NCI-H2227 treated with DMSO at 0.1 percent for 48 hours (cell line): ENCODE data around the gene TANGO2.

Experiments used
- DNase-seq: peaks from one replicate; lab custom pipeline; 2025; lab: John Stamatoyannopoulos, UW

The TANGO2 gene

GRCh38 chr22:20020533-20021195 lies at the start of gene TANGO2:
Gene TANGO2, plus strand, starts transcription at chr22:20021110. Its CDS starts 15,689 bp downstream, at chr22:20036799.
- peak; percentile 92 for DNase-seq

GRCh38 chr22:19971276-19972124 lies 49.4 kb upstream of the TANGO2 start:
- no peak for DNase-seq

GRCh38 chr22:19972251-19972650 lies 48.7 kb upstream of the TANGO2 start:
- DNase-seq = no peak

- no peak for DNase-seq
Observed at GRCh38 chr22:19972652-19973550, 48.0 kb upstream of the TANGO2 start.

GRCh38 chr22:19973551-19974267 lies 47.2 kb upstream of the TANGO2 start:
- no peak for DNase-seq

GRCh38 chr22:19974268-19974861 lies 46.5 kb upstream of the TANGO2 start:
- DNase-seq = peak; percentile 90

- no peak for DNase-seq
Observed at GRCh38 chr22:19974935-19975706, 45.8 kb upstream of the TANGO2 start.

- no peak for DNase-seq
Observed at GRCh38 chr22:19975707-19976035, 45.2 kb upstream of the TANGO2 start.

- no peak for DNase-seq
Observed at GRCh38 chr22:19976671-19977070, 44.2 kb upstream of the TANGO2 start.

GRCh38 chr22:19977296-19978243 lies 43.3 kb upstream of the TANGO2 start:
- DNase-seq = no peak

- no peak for DNase-seq
Observed at GRCh38 chr22:19978748-19979147, 42.2 kb upstream of the TANGO2 start.

GRCh38 chr22:19979712-19980493 lies 41.0 kb upstream of the TANGO2 start:
- no peak for DNase-seq

- no peak for DNase-seq
Observed at GRCh38 chr22:19980766-19981165, 40.1 kb upstream of the TANGO2 start.

- no peak for DNase-seq
Observed at GRCh38 chr22:19981171-19981960, 39.5 kb upstream of the TANGO2 start.

GRCh38 chr22:19981961-19982920 lies 38.7 kb upstream of the TANGO2 start:
- DNase-seq = no peak

GRCh38 chr22:19982991-19983578 lies 37.8 kb upstream of the TANGO2 start:
- no peak for DNase-seq
